A549 (cell line): Measurements from ENCODE around the gene KIFC1. TPM values are rescaled to one million over a fixed set of nuclear protein-coding genes. Genes with fewer than 3 reads are reported as not detected.
A peak's percentile ranks its signal among the peaks of the same experiment; 100 is the strongest.

Experiments used
- ATAC-seq, 2 experiments: fragments of 200-7000 bp in 1 of 2; fragments of >200 bp in 1 of 2; cut with Nextera tagmentation in 1 of 2; cut with Tn5 transposase in 1 of 2; 3 replicates each; pipeline versions ENCODE4 v1.8.0 to v1.9.1; 2018 to 2020; ENCODE audit warnings: mild to moderate bottlenecking in 1 of 2, moderate library complexity in 1 of 2
- CTCF ChIA-PET: fragments of 300-600 bp; sonication (Branson Sonifier 250); formaldehyde crosslinking; extraction: SDS; loops from one replicate; lab custom pipeline; 2021; ENCODE audit warnings: antibody characterized with exemption, inconsistent platforms; lab: Yijun Ruan, JAX
- POLR2A ChIA-PET: fragments of 350-600 bp; formaldehyde crosslinking; extraction: SDS; loops from one replicate; lab custom pipeline; 2021; ENCODE audit warnings: antibody characterized with exemption, inconsistent platforms; lab: Yijun Ruan, JAX
- DNase-seq, 2 experiments: peaks; one replicate each; pipeline versions ENCODE4 v3.0.0 to v3.0.0-alpha.2; 2011 to 2016; ENCODE audit warnings: low read depth in 1 of 2, low spot score in 1 of 2
- FAIRE-seq: peaks from 2 replicates; lab custom pipeline; 2011; peaks lifted over from hg19 to GRCh38; lab: Jason Lieb, UNC
- H3K27ac ChIP-seq, 2 experiments: fragments of >200 bp; sonication (Bioruptor Twin); formaldehyde crosslinking; 3 replicates each; pipeline ENCODE4 v1.5.1; 2016 to 2017
- H3K4me1 ChIP-seq: fragments of >200 bp; sonication (Bioruptor Twin); formaldehyde crosslinking; 3 replicates; pipeline ENCODE4 v1.6.1; 2016
- H3K4me2 ChIP-seq: fragments of >200 bp; sonication (Bioruptor Twin); formaldehyde crosslinking; 3 replicates; pipeline ENCODE4 v1.6.1; 2016
- H3K4me3 ChIP-seq: fragments of >200 bp; sonication (Bioruptor Twin); formaldehyde crosslinking; 3 replicates; pipeline ENCODE4 v1.5.1; 2016
- H3K9me3 ChIP-seq: fragments of >200 bp; sonication (Bioruptor Twin); formaldehyde crosslinking; 3 replicates; pipeline ENCODE4 v1.6.1; 2016
- BHLHE40 ChIP-seq: IDR thresholded peaks from 2 replicates; pipeline ENCODE4 v1.6.1; 2012; ENCODE audit warnings: low read depth, low read length, inconsistent platforms
- CHD2 ChIP-seq: fragments of 150-350 bp; IDR thresholded peaks from 2 replicates; pipeline ENCODE4 v1.6.1; 2014; ENCODE audit warnings: low read length; ENCODE audit not compliant: partially characterized antibody
- E2F6 ChIP-seq: IDR thresholded peaks from 2 replicates; pipeline ENCODE4 v1.6.1; 2012; ENCODE audit warnings: low read depth, borderline replicate concordance
- EHMT2 ChIP-seq: fragments of 200-600 bp; sonication (generic); IDR thresholded peaks from 2 replicates; pipeline ENCODE4 v1.6.1; 2016; ENCODE audit warnings: antibody characterized with exemption, low read depth, mild to moderate bottlenecking, moderate library complexity
- EP300 ChIP-seq, 2 experiments: fragments of >200 bp; sonication (Bioruptor Twin); formaldehyde crosslinking; IDR thresholded peaks; 2 replicates in 1 of 2; 3 replicates in 1 of 2; pipeline ENCODE4 v1.6.1; 2016 to 2017
- FOSL2 ChIP-seq, 2 experiments: fragments of 450-650 bp in 1 of 2; fragments of >200 bp in 1 of 2; sonication (Bioruptor Twin) in 1 of 2; formaldehyde crosslinking; IDR thresholded peaks; 2 replicates each; pipeline versions ENCODE4 v1.5.0 to v1.6.1; 2016 to 2020; ENCODE audit warnings: mild to moderate bottlenecking in 1 of 2, moderate library complexity in 1 of 2
- GATA3 ChIP-seq: IDR thresholded peaks from 2 replicates; pipeline ENCODE4 v1.6.1; 2012; ENCODE audit warnings: borderline replicate concordance
- HOXA7 ChIP-seq: fragments of 250-450 bp; sonication (Bioruptor Pico); IDR thresholded peaks from 2 replicates; pipeline ENCODE4 v1.5.0; 2020; ENCODE audit warnings: mild to moderate bottlenecking, moderate library complexity
- HOXB13 ChIP-seq: fragments of 250-450 bp; sonication (Bioruptor Pico); IDR thresholded peaks from 2 replicates; pipeline ENCODE4 v1.5.0; 2020; ENCODE audit warnings: low read depth, mild to moderate bottlenecking, moderate library complexity
- JUN ChIP-seq, 2 experiments: fragments of >200 bp; sonication (Bioruptor Twin); formaldehyde crosslinking; IDR thresholded peaks; 2 replicates in 1 of 2; 3 replicates in 1 of 2; pipeline ENCODE4 v1.6.1; 2016 to 2017
- JUNB ChIP-seq: fragments of >200 bp; sonication (Bioruptor Twin); formaldehyde crosslinking; IDR thresholded peaks from 2 replicates; pipeline ENCODE4 v1.6.1; 2016
- KDM5A ChIP-seq: fragments of 200-600 bp; sonication (generic); IDR thresholded peaks from 2 replicates; pipeline ENCODE4 v1.6.1; 2016; ENCODE audit warnings: antibody characterized with exemption, mild to moderate bottlenecking
- MAFK ChIP-seq: fragments of 450-650 bp; IDR thresholded peaks from 2 replicates; pipeline ENCODE4 v1.6.1; 2014; ENCODE audit not compliant: partially characterized antibody
- MAX ChIP-seq: IDR thresholded peaks from 2 replicates; pipeline ENCODE4 v1.6.1; 2012
- MAZ ChIP-seq: fragments of 150-350 bp; IDR thresholded peaks from 2 replicates; pipeline ENCODE4 v1.6.1; 2014; ENCODE audit warnings: antibody characterized with exemption, low read depth, low read length, borderline replicate concordance
- NPAS2 ChIP-seq: fragments of 250-450 bp; sonication (Bioruptor Pico); IDR thresholded peaks from 2 replicates; pipeline ENCODE4 v1.8.0; 2022; ENCODE audit warnings: mild to moderate bottlenecking, moderate library complexity, borderline replicate concordance
- NR3C1 ChIP-seq: fragments of >200 bp; sonication (Bioruptor Twin); formaldehyde crosslinking; IDR thresholded peaks from 3 replicates; pipeline ENCODE4 v1.6.1; 2017
- PHF8 ChIP-seq: fragments of 200-600 bp; sonication (generic); IDR thresholded peaks from 2 replicates; pipeline ENCODE4 v1.6.1; 2016; ENCODE audit warnings: low read depth, mild to moderate bottlenecking, antibody characterized with exemption, moderate library complexity, borderline replicate concordance
- POLR2A ChIP-seq: IDR thresholded peaks from 2 replicates; pipeline ENCODE4 v1.6.1; 2012; ENCODE audit warnings: mild to moderate bottlenecking, low read length
- SMC3 ChIP-seq: fragments of >200 bp; sonication (Bioruptor Twin); formaldehyde crosslinking; IDR thresholded peaks from 3 replicates; pipeline ENCODE4 v1.6.1; 2018; ENCODE audit warnings: inconsistent platforms
- TP53 ChIP-seq: fragments of 250-450 bp; sonication (Bioruptor Pico); IDR thresholded peaks from 2 replicates; pipeline ENCODE4 v1.5.0; 2021; ENCODE audit warnings: mild to moderate bottlenecking, moderate library complexity
- USF2 ChIP-seq: fragments of 450-650 bp; IDR thresholded peaks from 2 replicates; pipeline ENCODE4 v1.6.1; 2014; ENCODE audit warnings: antibody characterized with exemption
- WGBS: methylation state at CpG from one replicate; pipeline ENCODE4 v1.1.6; 2017; ENCODE audit errors: missing lambda C conversion rate; 5-methylcytosine and 5-hydroxymethylcytosine counted together
- polyA plus RNA-seq, 4 experiments: library from polyadenylated mRNA; depleted of rRNA in 3 of 4; stranded (reverse); fragments of >200 nt; fragmentation: RNase III in 1 of 4; extraction: RNeasy Plus Mini Kit Qiagen cat#74134 plus additional on column Dnase treatment in 1 of 4; gene quantifications; 2 replicates in 3 of 4; 3 replicates in 1 of 4; pipeline ENCODE4 v1.2.3, GENCODE V29; 2011 to 2017
- TF ChIP-seq, protein P1 (sequence below): fragments of 250-450 bp; sonication (Bioruptor Pico); IDR thresholded peaks from 2 replicates; pipeline ENCODE4 v1.5.0; 2021; ENCODE audit warnings: mild to moderate bottlenecking, moderate library complexity, borderline replicate concordance
- TF ChIP-seq, protein P2 (sequence below): fragments of >200 bp; sonication (Bioruptor Twin); formaldehyde crosslinking; IDR thresholded peaks from 3 replicates; pipeline ENCODE4 v1.5.1; 2016
- TF ChIP-seq, protein P3 (sequence below): IDR thresholded peaks from 2 replicates; pipeline ENCODE4 v1.6.1; 2012

The KIFC1 gene
- polyA plus RNA-seq, 2 of the 4 experiments (the other 2 are of a cell fraction), result 23.9 to 30.5 TPM

- ChIA-PET CTCF (interaction anchor here (1.1 to 2.3 kb wide), 3 partner anchors 8 to 22 kb away, joined by 3 to 11 read pairs (median 3); no protein-coding TSS in a partner anchor), POLR2A (no interaction called here)
Measured at GRCh38 chr6:33417128-33417902, 25.7 kb downstream of the KIFC1 start.

DNA sequence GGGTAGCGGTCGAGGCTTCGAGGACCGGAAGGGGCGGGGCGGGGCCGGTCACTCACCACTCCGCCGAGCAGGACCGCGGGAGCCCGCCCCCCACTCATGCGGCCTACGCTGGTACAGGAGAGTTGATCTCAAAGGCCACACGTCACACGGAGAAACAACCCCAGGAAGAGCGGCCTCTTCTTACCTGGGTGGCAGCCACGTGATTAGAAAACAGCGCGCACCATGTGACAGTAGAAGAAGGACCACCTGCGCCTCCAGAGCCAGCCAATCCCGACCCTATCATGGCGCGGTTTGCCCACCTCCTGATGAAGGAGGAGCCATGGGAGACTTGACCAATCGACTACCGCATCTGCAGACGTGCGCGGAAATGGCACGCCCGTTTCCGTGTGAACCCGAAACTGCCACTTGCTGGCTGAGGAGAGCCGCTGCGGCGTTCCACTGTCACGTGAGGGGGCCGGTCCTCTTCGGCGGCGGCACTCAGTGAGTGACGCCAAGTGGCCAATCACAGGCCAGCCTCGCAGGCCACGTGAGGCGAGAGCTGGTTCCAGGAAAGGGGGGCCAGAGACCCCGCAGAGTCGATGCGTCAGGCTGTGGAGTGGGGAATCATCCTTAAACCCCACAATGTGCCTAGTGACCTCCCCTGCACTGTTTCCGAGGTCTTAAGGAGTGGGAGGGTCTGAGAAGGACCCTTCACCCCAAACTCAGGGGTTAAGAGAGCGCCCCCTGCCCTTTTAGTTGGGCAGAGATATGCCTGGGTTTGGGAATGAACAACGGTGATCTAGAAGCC, 26.5 kb downstream of the KIFC1 start, which contains the start of gene CUTA:
CUTA (minus strand) TSS at position 205 of the 787 bp plus-strand sequence; CDS start at position 98, 107 bp downstream.
- Histone ChIP-seq H3K4me1 (peaks cover 37% of the 10 kb centered on the region), H3K27ac (peak within 1 kb of the TSS; percentile 86 to 95), H3K4me3 (peak within 1 kb of the TSS; percentile 63), H3K4me2 (peak within 1 kb of the TSS; percentile 93), H3K9me3 (no peaks in the 10 kb centered on the region)
- FAIRE-seq (peak; percentile 39), DNase-seq (peak; percentile 93 to 99), ATAC-seq (peak; percentile 89 to 95)
- ChIA-PET POLR2A (interaction anchor here (0.5 to 0.7 kb wide), 3 partner anchors 9 to 163 kb away, joined by 3 to 5 read pairs (median 3); partner anchors contain the start of gene ZBTB9), CTCF (interaction anchor here (0.6 to 2.3 kb wide), 7 partner anchors 7 to 172 kb away, joined by 3 to 11 read pairs (median 3); no protein-coding TSS in a partner anchor)
- WGBS, result under 1% methylated on average over 31 of the region's 51 CpGs
- TF ChIP-seq GATA3 (no peak), JUN (IDR thresholded peaks at IDR 0.05) (peak; percentile 27 to 30; a peak in 1 of 5 replicates), CHD2 (no peak), SMC3 (no peak), NPAS2 (CRISPR knock-in tag) (no peak), E2F6 (peak; percentile 86), PHF8 (peak; percentile 2; the same call in 1 of the 2 replicates), HOXA7 (CRISPR knock-in tag) (no peak), POLR2A (peak; percentile 51), MAZ (no peak), USF2 (peak; percentile 99), KDM5A (peak; percentile 46; the same call in 1 of the 2 replicates), MAX (peak; percentile 90), EHMT2 (no peak), MAFK (peak; percentile 43), EP300 (IDR thresholded peaks at IDR 0.05) (no peak), BHLHE40 (peak; percentile 93), JUNB (no peak)
- TF ChIP-seq, protein P1, sequence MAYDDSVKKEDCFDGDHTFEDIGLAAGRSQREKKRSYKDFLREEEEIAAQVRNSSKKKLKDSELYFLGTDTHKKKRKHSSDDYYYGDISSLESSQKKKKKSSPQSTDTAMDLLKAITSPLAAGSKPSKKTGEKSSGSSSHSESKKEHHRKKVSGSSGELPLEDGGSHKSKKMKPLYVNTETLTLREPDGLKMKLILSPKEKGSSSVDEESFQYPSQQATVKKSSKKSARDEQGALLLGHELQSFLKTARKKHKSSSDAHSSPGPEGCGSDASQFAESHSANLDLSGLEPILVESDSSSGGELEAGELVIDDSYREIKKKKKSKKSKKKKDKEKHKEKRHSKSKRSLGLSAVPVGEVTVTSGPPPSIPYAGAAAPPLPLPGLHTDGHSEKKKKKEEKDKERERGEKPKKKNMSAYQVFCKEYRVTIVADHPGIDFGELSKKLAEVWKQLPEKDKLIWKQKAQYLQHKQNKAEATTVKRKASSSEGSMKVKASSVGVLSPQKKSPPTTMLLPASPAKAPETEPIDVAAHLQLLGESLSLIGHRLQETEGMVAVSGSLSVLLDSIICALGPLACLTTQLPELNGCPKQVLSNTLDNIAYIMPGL (CRISPR knock-in tag), result no peak
- TF ChIP-seq, protein P2, sequence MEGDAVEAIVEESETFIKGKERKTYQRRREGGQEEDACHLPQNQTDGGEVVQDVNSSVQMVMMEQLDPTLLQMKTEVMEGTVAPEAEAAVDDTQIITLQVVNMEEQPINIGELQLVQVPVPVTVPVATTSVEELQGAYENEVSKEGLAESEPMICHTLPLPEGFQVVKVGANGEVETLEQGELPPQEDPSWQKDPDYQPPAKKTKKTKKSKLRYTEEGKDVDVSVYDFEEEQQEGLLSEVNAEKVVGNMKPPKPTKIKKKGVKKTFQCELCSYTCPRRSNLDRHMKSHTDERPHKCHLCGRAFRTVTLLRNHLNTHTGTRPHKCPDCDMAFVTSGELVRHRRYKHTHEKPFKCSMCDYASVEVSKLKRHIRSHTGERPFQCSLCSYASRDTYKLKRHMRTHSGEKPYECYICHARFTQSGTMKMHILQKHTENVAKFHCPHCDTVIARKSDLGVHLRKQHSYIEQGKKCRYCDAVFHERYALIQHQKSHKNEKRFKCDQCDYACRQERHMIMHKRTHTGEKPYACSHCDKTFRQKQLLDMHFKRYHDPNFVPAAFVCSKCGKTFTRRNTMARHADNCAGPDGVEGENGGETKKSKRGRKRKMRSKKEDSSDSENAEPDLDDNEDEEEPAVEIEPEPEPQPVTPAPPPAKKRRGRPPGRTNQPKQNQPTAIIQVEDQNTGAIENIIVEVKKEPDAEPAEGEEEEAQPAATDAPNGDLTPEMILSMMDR, result peak; percentile 47

More at GRCh38 chr6:33417128-33417902, 25.7 kb downstream of the KIFC1 start:
- DNase-seq (peak; percentile 30 to 38), ATAC-seq (peak in 1 of 2 experiments; percentile 43; a peak in 3 of 6 replicates), FAIRE-seq (no peak)
- Histone ChIP-seq H3K9me3 (no peaks in the 10 kb centered on the region), H3K4me2 (peak overlapping the region; percentile 93), H3K4me1 (peaks cover 37% of the 10 kb centered on the region), H3K4me3 (peak overlapping the region; percentile 63), H3K27ac (peak overlapping the region; percentile 86 to 95)
- TF ChIP-seq HOXA7 (CRISPR knock-in tag) (no peak), HOXB13 (no peak), KDM5A (no peak), TP53 (CRISPR knock-in tag) (no peak), NR3C1 (no peak), PHF8 (0 out of 2 replicates have a peak, but pooled peaks have one; percentile 49), FOSL2 (IDR thresholded peaks at IDR 0.05) (no peak), FOSL2 (CRISPR knock-in tag; IDR thresholded peaks at IDR 0.05) (peak; percentile 53), USF2 (no peak), BHLHE40 (no peak)
- TF ChIP-seq, protein P3, sequence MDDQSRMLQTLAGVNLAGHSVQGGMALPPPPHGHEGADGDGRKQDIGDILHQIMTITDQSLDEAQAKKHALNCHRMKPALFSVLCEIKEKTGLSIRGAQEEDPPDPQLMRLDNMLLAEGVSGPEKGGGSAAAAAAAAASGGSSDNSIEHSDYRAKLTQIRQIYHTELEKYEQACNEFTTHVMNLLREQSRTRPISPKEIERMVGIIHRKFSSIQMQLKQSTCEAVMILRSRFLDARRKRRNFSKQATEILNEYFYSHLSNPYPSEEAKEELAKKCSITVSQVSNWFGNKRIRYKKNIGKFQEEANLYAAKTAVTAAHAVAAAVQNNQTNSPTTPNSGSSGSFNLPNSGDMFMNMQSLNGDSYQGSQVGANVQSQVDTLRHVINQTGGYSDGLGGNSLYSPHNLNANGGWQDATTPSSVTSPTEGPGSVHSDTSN, result no peak
- WGBS, result 1% methylated on average over 11 of the region's 25 CpGs
